WTC11 (cell line): Measurements from ENCODE around the gene ZRSR2.

Experiments
- ARID4B ChIP-seq: sonication (generic); formaldehyde crosslinking; IDR thresholded peaks from 2 replicates; pipeline ENCODE4 v1.8.0; 2023; ENCODE audit warnings: missing genetic modification reagents, mild to moderate bottlenecking, borderline replicate concordance
- CREM ChIP-seq: sonication (generic); formaldehyde crosslinking; IDR thresholded peaks from 2 replicates; pipeline ENCODE4 v1.8.1; 2022; ENCODE audit warnings: mild to moderate bottlenecking, missing genetic modification reagents, moderate library complexity
- CTCF ChIP-seq: fragments of 200-600 bp; IDR thresholded peaks from 2 replicates; pipeline ENCODE4 v1.8.0; 2022; ENCODE audit warnings: antibody characterized with exemption
- ETV6 ChIP-seq: sonication (generic); formaldehyde crosslinking; IDR thresholded peaks from 2 replicates; pipeline ENCODE4 v1.8.1; 2022; ENCODE audit warnings: mild to moderate bottlenecking, missing genetic modification reagents
- FOXJ3 ChIP-seq: sonication (generic); formaldehyde crosslinking; IDR thresholded peaks from 2 replicates; pipeline ENCODE4 v1.9.0; 2021; ENCODE audit warnings: missing genetic modification reagents, mild to moderate bottlenecking, borderline replicate concordance
- FOXP1 ChIP-seq: sonication (generic); formaldehyde crosslinking; IDR thresholded peaks from 2 replicates; pipeline ENCODE4 v1.8.0; 2022; ENCODE audit warnings: missing genetic modification reagents, mild to moderate bottlenecking, moderate library complexity, borderline replicate concordance
- MAX ChIP-seq: sonication (generic); formaldehyde crosslinking; IDR thresholded peaks from 2 replicates; pipeline ENCODE4 v1.8.0; 2022; ENCODE audit warnings: mild to moderate bottlenecking, missing genetic modification reagents
- MYBL2 ChIP-seq: sonication (generic); formaldehyde crosslinking; IDR thresholded peaks from 2 replicates; pipeline ENCODE4 v1.8.1; 2023; ENCODE audit warnings: mild to moderate bottlenecking, moderate library complexity, missing genetic modification reagents
- NFYB ChIP-seq: sonication (generic); formaldehyde crosslinking; conservative IDR thresholded peaks from 2 replicates; pipeline ENCODE4 v1.8.0; 2022; ENCODE audit warnings: low read depth, missing genetic modification reagents
- NR3C1 ChIP-seq: sonication (generic); formaldehyde crosslinking; conservative IDR thresholded peaks from 2 replicates; pipeline ENCODE4 v1.8.1; 2023; ENCODE audit warnings: low read depth, mild to moderate bottlenecking, missing genetic modification reagents
- ZNF317 ChIP-seq: sonication (generic); formaldehyde crosslinking; IDR thresholded peaks from 2 replicates; pipeline ENCODE4 v1.8.1; 2023; ENCODE audit warnings: low read depth, mild to moderate bottlenecking, moderate library complexity, missing genetic modification reagents, borderline replicate concordance

GRCh38 chrX:15822922-15823321, 32.6 kb downstream of the ZRSR2 start:
- no peak for TF ChIP-seq MYBL2
- TF ChIP-seq CREM, result no peak
- no peak for TF ChIP-seq FOXP1 (CRISPR knock-in tag)
- no peak for TF ChIP-seq CTCF
- no peak for TF ChIP-seq ARID4B
- no peak for TF ChIP-seq FOXJ3 (CRISPR knock-in tag)
- TF ChIP-seq ETV6 (CRISPR knock-in tag), result no peak
- no peak for TF ChIP-seq ZNF317
- TF ChIP-seq NR3C1 (CRISPR knock-in tag), result no peak
- TF ChIP-seq MAX (CRISPR knock-in tag), result no peak
- TF ChIP-seq NFYB, result no peak
